Measurements from ENCODE around the gene ACSBG1. TPM values are rescaled to one million over a fixed set of nuclear protein-coding genes. Genes with fewer than 3 reads are reported as not detected.
A peak's percentile ranks its signal among the peaks of the same experiment; 100 is the strongest.

ACSBG1 gene
- total RNA-seq, 4 donors from 2014 or later, result 61.8 to 375 (median 102) TPM

DNA sequence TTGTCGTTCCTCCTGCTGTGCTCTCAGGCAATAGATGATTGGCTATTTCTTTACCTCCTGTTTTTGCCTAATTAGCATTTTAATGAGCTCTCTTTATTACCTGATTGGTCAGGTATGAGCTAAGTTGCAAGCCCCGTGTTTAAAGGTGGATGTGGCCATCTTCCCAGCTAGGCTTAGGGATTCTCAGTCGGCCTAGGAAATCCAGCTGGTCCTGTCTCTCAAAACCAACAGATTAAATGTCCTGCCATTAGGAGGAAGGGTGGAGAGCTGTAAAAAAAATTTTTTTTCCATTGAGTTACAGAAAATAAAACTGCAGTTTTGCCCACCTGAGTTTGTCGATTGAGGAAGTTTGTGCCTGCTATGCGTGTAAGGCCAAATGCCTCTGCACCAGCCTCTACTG lies 5.4 kb upstream of the ACSBG1 start:
- no peaks in the 10 kb centered on the region for H3K9me3 ChIP-seq
- H3K4me1 ChIP-seq, result no peaks in the 10 kb centered on the region
- no peaks in the 10 kb centered on the region for H3K27me3 ChIP-seq
- no peak for DNase-seq (ENCODE audit: low spot score in 2 of 2)
- 86% methylated on average over 5 of the region's 5 CpGs for WGBS
- TF ChIP-seq EP300 (IDR thresholded peaks at IDR 0.05), result no peak
- TF ChIP-seq, protein P1, sequence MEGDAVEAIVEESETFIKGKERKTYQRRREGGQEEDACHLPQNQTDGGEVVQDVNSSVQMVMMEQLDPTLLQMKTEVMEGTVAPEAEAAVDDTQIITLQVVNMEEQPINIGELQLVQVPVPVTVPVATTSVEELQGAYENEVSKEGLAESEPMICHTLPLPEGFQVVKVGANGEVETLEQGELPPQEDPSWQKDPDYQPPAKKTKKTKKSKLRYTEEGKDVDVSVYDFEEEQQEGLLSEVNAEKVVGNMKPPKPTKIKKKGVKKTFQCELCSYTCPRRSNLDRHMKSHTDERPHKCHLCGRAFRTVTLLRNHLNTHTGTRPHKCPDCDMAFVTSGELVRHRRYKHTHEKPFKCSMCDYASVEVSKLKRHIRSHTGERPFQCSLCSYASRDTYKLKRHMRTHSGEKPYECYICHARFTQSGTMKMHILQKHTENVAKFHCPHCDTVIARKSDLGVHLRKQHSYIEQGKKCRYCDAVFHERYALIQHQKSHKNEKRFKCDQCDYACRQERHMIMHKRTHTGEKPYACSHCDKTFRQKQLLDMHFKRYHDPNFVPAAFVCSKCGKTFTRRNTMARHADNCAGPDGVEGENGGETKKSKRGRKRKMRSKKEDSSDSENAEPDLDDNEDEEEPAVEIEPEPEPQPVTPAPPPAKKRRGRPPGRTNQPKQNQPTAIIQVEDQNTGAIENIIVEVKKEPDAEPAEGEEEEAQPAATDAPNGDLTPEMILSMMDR (IDR thresholded peaks at IDR 0.05), result no peak
- TF ChIP-seq POLR2AphosphoS5 (IDR thresholded peaks at IDR 0.05), result no peak
- no peak for TF ChIP-seq POLR2A (IDR thresholded peaks at IDR 0.05)
- no peaks in the 10 kb centered on the region for H3K36me3 ChIP-seq
- H3K27ac ChIP-seq, result no peak overlapping the region
- no peak overlapping the region for H3K4me3 ChIP-seq

DNA sequence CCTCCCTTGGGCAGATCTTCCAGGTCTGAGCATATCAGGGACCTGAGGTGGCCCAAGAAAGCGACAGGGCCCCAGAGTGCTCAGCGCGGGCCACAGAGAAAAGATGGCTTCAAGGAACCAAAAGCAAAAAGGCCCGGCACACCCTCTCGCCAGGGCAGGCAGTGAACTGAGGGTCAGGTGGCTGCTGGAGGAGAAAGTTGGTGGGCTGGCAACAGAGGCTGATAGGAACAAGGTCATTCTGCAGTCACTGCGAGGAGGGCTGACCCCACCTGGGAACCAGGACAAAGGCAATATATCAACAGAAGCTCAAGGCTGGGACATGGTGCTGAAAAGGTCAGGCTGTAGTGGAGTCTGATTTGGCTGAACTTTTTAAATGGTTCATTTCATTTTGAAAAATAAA lies 2.8 kb upstream of the ACSBG1 start:
- H3K4me1 ChIP-seq, result no peaks in the 10 kb centered on the region
- no peaks in the 10 kb centered on the region for H3K27me3 ChIP-seq
- no peak overlapping the region for H3K27ac ChIP-seq
- H3K9me3 ChIP-seq, result no peaks in the 10 kb centered on the region
- no peak overlapping the region for H3K4me3 ChIP-seq
- TF ChIP-seq EP300 (IDR thresholded peaks at IDR 0.05) (no peak), POLR2A (IDR thresholded peaks at IDR 0.05) (no peak), POLR2AphosphoS5 (IDR thresholded peaks at IDR 0.05) (no peak)
- TF ChIP-seq, protein P1 (IDR thresholded peaks at IDR 0.05), result no peak
- DNase-seq (ENCODE audit: low spot score in 2 of 2), result no peak
- 87% methylated on average over 6 of the region's 6 CpGs for WGBS
- H3K36me3 ChIP-seq, result no peaks in the 10 kb centered on the region

DNA sequence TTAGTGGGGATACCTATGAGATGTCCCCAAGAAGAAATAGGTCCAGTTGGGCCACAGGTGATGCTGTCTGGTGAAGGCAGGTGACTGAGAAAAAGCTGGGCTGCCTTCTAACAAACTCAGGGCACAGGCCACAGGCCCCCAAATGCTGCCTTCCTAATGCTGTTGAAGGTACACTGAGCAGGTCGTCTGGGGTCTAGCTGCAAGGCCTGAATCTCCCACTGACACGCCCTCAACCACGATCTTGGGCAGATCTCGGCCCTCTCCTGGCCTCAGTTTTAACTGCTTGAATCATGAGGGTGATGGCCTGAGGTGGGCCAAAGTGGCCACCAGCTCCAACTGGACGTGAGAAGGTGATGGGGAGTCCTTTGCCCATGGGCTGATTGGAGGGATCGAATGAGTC lies 2.1 kb upstream of the ACSBG1 start:
- WGBS, result 84% methylated on average over 3 of the region's 6 CpGs

DNA sequence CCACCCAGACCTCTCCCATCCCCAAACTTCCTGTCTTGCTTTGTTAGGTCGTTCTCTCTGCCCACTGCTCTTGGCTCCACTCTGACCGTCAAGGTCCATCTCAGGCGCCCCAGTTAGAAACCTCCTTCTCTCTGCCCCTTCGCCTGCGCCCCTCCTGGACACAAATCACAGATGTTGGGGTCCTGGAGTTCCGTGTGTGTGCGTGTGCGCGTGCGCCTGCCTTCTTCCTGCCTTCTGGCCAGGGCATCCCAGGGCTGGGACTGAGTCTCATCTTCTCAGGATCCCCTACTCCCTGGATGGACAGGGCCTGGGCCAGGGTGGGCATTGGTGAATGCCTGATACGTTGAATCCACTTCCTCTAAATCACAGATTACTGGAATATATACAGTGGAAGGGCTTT lies 869 bp downstream of the ACSBG1 start:
- no peaks in the 10 kb centered on the region for H3K27me3 ChIP-seq

More for the DNA sequence above, 2.1 kb upstream of the ACSBG1 start:
- Histone ChIP-seq H3K27ac (no peak overlapping the region), H3K4me3 (no peak overlapping the region), H3K27me3 (no peaks in the 10 kb centered on the region), H3K9me3 (no peaks in the 10 kb centered on the region), H3K36me3 (no peaks in the 10 kb centered on the region), H3K4me1 (no peaks in the 10 kb centered on the region)
- peak in 1 of 2 donors; percentile 55 for DNase-seq (ENCODE audit: low spot score in 2 of 2)
- TF ChIP-seq POLR2A (IDR thresholded peaks at IDR 0.05) (no peak), POLR2AphosphoS5 (IDR thresholded peaks at IDR 0.05) (no peak), EP300 (IDR thresholded peaks at IDR 0.05) (no peak)
- TF ChIP-seq, protein P1 (IDR thresholded peaks at IDR 0.05), result no peak

DNA sequence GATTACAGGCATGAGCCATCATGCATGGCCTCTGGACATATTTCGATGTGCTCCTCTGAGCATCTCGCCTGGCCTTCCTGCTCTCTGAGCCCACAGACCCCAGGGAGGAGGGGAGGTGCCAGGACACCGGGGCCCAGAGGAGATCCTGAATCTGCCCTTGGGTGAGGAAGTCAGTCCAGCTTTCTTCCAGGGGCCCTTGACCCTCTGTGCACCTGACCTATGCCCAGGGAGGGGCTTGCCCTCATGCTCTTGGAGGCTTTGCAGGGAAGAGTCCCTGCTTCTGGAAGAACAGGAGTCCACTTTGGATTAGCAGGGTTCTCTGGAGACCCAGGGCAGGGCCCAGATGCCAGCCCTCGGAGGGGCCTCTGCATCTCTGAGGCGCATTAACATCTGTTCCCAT lies 1.4 kb downstream of the ACSBG1 start:
- Histone ChIP-seq H3K9me3 (no peaks in the 10 kb centered on the region), H3K4me1 (no peaks in the 10 kb centered on the region), H3K27me3 (no peaks in the 10 kb centered on the region), H3K27ac (no peak overlapping the region), H3K36me3 (no peaks in the 10 kb centered on the region), H3K4me3 (no peak overlapping the region)
- WGBS, result 81% methylated on average over 5 of the region's 5 CpGs
- TF ChIP-seq, protein P1 (IDR thresholded peaks at IDR 0.05), result no peak
- no peak for TF ChIP-seq EP300 (IDR thresholded peaks at IDR 0.05)
- TF ChIP-seq POLR2A (IDR thresholded peaks at IDR 0.05), result no peak
- no peak for TF ChIP-seq POLR2AphosphoS5 (IDR thresholded peaks at IDR 0.05)
- no peak for DNase-seq (ENCODE audit: low spot score in 2 of 2)

More for the DNA sequence above, 869 bp downstream of the ACSBG1 start:
- Histone ChIP-seq H3K36me3 (no peaks in the 10 kb centered on the region), H3K9me3 (no peaks in the 10 kb centered on the region), H3K4me3 (no peak overlapping the region), H3K4me1 (no peaks in the 10 kb centered on the region), H3K27ac (no peak overlapping the region)
- WGBS, result 82% methylated on average over 11 of the region's 11 CpGs
- TF ChIP-seq POLR2AphosphoS5 (IDR thresholded peaks at IDR 0.05) (no peak), POLR2A (IDR thresholded peaks at IDR 0.05) (no peak), EP300 (IDR thresholded peaks at IDR 0.05) (no peak)
- TF ChIP-seq, protein P1 (IDR thresholded peaks at IDR 0.05), result no peak
- DNase-seq (ENCODE audit: low spot score in 2 of 2), result no peak
